Measurements from ENCODE around the gene HTR4.
"Not testable (repeated sequence)": the region's sequence is repeated elsewhere in the genome, so short reads cannot be mapped to it uniquely, and the experiment has no call there.

Gene HTR4

GRCh38 chr5:148653836-148654781, at the start of gene HTR4:
HTR4 (minus strand) TSS chr5:148654527; CDS start chr5:148637014, 17,513 bp downstream.
- no peak for DNase-seq (ENCODE audit: low spot score)

GRCh38 chr5:148702019-148702596, 47.8 kb upstream of the HTR4 start:
- DNase-seq (ENCODE audit: low spot score): no peak

- no peak for DNase-seq (ENCODE audit: low spot score)
Measured at GRCh38 chr5:148699028-148699427, 44.7 kb upstream of the HTR4 start.

GRCh38 chr5:148697809-148698196, 43.5 kb upstream of the HTR4 start:
- no peak for DNase-seq (ENCODE audit: low spot score)

GRCh38 chr5:148697180-148697808, 43.0 kb upstream of the HTR4 start:
- no peak for DNase-seq (ENCODE audit: low spot score)

GRCh38 chr5:148696187-148697036, 42.1 kb upstream of the HTR4 start:
- DNase-seq (ENCODE audit: low spot score): no peak

GRCh38 chr5:148690945-148691344, 36.6 kb upstream of the HTR4 start:
- DNase-seq (ENCODE audit: low spot score): no peak

GRCh38 chr5:148688787-148689186, 34.5 kb upstream of the HTR4 start:
- DNase-seq (ENCODE audit: low spot score): no peak

GRCh38 chr5:148687871-148688270, 33.5 kb upstream of the HTR4 start:
- no peak for DNase-seq (ENCODE audit: low spot score)

- no peak for DNase-seq (ENCODE audit: low spot score)
Measured at GRCh38 chr5:148687427-148687826, 33.1 kb upstream of the HTR4 start.

GRCh38 chr5:148686660-148687059, 32.3 kb upstream of the HTR4 start:
- no peak for DNase-seq (ENCODE audit: low spot score)

GRCh38 chr5:148685520-148686134, 31.3 kb upstream of the HTR4 start:
- no peak for DNase-seq (ENCODE audit: low spot score)

- no peak for DNase-seq (ENCODE audit: low spot score)
Measured at GRCh38 chr5:148684528-148684927, 30.2 kb upstream of the HTR4 start.

- DNase-seq (ENCODE audit: low spot score): no peak
Measured at GRCh38 chr5:148683651-148684050, 29.3 kb upstream of the HTR4 start.

GRCh38 chr5:148682058-148683026, 28.0 kb upstream of the HTR4 start:
- DNase-seq (ENCODE audit: low spot score): no peak

- no peak for DNase-seq (ENCODE audit: low spot score)
Measured at GRCh38 chr5:148681157-148682057, 27.1 kb upstream of the HTR4 start.

- DNase-seq (ENCODE audit: low spot score): not testable (repeated sequence)
Measured at GRCh38 chr5:148673704-148674103, 19.4 kb upstream of the HTR4 start.

- no peak for DNase-seq (ENCODE audit: low spot score)
Measured at GRCh38 chr5:148666353-148666752, 12.0 kb upstream of the HTR4 start.

- DNase-seq (ENCODE audit: low spot score): no peak
Measured at GRCh38 chr5:148665431-148665830, 11.1 kb upstream of the HTR4 start.
